Keratinocyte (primary cell): ENCODE results near the gene TBC1D19.

ENCODE experiments used
- CTCF ChIP-seq, 3 experiments: IDR thresholded peaks in 1 of 3; conservative IDR thresholded peaks in 1 of 3; optimal IDR thresholded peaks in 1 of 3; 2 replicates in 2 of 3; 3 replicates in 1 of 3; pipeline versions ENCODE3 to v1.5.1; 2011; ENCODE audit warnings: low read length in 3 of 3, mild to moderate bottlenecking in 3 of 3, moderate library complexity in 2 of 3, control low read depth in 1 of 3, inconsistent platforms in 1 of 3; ENCODE audit not compliant: insufficient read depth in 2 of 3; ENCODE audit errors: extremely low read depth in 1 of 3
- EZH2 ChIP-seq: IDR thresholded peaks from one replicate; pipeline ENCODE4 v1.6.1; 2012; ENCODE audit warnings: inconsistent platforms, mild to moderate bottlenecking, low read length, moderate library complexity

DNA sequence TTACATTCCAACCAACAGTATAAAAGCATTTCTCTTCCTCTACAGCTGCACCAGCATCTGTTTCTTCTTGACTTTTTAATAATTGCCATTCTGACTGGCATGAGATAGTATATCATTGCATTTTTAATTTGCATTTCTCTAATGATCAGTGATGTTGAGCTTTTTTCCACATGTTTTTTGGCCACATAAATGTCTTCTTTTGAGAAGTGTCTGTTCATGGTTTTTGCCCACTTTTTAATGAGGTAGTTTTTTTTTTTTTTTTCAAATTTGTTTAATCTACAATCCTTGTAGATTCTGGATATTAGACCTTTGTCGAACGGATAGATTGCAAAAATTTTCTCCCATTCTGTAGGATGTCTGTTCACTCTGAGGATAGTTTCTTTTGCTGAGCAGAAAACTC, 39.5 kb upstream of the TBC1D19 start:
- TF ChIP-seq CTCF (optimal IDR thresholded peaks at IDR 0.05 in 1 of 3, IDR thresholded peaks at IDR 0.05 in 1 of 3, conservative IDR thresholded peaks at IDR 0.05 in 1 of 3; ENCODE audit: extremely low read depth in 1 of 3, insufficient read depth in 2 of 3, low read length in 3 of 3) (no peak), EZH2 (no peak)
